Adrenal gland (tissue), 5 donors: ENCODE results near the gene PTGIS.

Experiments used
- CTCF ChIP-seq, 6 experiments: fragments of 450-650 bp in 4 of 6; fragments of 200-600 bp in 2 of 6; sonication (generic) in 1 of 6; IDR thresholded peaks; 1 replicate in 5 of 6; 2 replicates in 1 of 6; pipeline versions ENCODE4 v1.5.1 to v1.8.0; 2016 to 2021; ENCODE audit warnings: antibody characterized with exemption in 6 of 6, mild to moderate bottlenecking in 2 of 6, moderate library complexity in 1 of 6
- POLR2A ChIP-seq, 2 donors: fragments of 450-650 bp; IDR thresholded peaks; one replicate each; pipeline ENCODE4 v1.6.1; 2017; ENCODE audit warnings: antibody characterized with exemption in 2 of 2, mild to moderate bottlenecking in 2 of 2, moderate library complexity in 1 of 2
- donor health status: DM: no; HTN: no; CAD: no.

DNA sequence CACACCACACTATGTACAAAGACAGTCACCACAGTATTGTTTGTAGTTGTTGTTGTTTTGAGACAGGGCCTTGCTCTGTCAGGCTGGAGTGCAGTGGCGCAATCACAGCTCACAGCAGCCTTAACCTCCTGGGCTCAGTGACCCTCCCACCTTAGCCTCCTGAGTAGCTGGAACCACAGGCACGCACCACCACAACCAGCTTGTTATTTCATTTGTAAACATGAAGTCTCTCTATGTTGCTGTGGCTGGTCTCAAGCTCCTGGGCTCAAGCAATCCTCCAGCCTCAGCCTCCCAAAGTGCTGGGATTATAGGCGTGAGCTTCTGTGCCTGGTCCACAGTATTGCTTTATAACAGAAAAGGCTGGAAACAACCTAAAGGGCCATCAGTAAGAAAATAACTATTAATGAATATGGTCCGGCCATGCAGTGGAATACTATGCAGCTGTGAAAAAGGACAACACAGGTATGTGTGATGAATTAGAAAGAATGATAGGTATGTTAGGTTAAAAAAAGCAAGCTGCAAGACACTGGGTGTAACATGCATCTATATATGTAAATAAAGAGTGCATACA lies 30.0 kb upstream of the PTGIS start:
- no peak for TF ChIP-seq CTCF (IDR thresholded peaks at IDR 0.05)
- no peak for TF ChIP-seq POLR2A (IDR thresholded peaks at IDR 0.05)
